HepG2 (cell line): Measurements from ENCODE around the gene LDLRAP1. TPM values are rescaled to one million over a fixed set of nuclear protein-coding genes. Genes with fewer than 3 reads are reported as not detected.

ENCODE experiments used
- ATAC-seq: fragments of 200-7000 bp; cut with Tn5 transposase; 3 replicates; pipeline ENCODE4 v1.9.1; 2020; ENCODE audit warnings: mild to moderate bottlenecking, moderate library complexity
- BruUV-seq: library from RNA; stranded (reverse); fragments of 400-500 nt; replicated peaks from 2 replicates; lab custom pipeline; 2021; lab: Mats Ljungman, UMichigan
- CTCF ChIA-PET: fragments of 300-600 bp; formaldehyde crosslinking; extraction: SDS; loops from one replicate; lab custom pipeline; 2021; ENCODE audit warnings: low total read pairs, inconsistent platforms, low intra/inter-chr PET ratio; lab: Yijun Ruan, JAX
- POLR2A ChIA-PET: fragments of 350-600 bp; sonication (Branson Sonifier 250); formaldehyde crosslinking; loops from one replicate; lab custom pipeline; 2020; ENCODE audit warnings: antibody characterized with exemption, inconsistent platforms; lab: Yijun Ruan, JAX
- DNase-seq: peaks from one replicate; pipeline ENCODE4 v3.0.0-alpha.2; 2015; ENCODE audit warnings: low spot score
- FAIRE-seq: peaks from 3 replicates; lab custom pipeline; 2011; peaks lifted over from hg19 to GRCh38; lab: Jason Lieb, UNC
- H2AFZ ChIP-seq: one replicate; pipeline ENCODE4 v1.6.1; 2011; ENCODE audit warnings: low read length, inconsistent platforms
- H3K27ac ChIP-seq: fragments of 300-600 bp; 3 replicates; pipeline ENCODE4 v1.8.0; 2011; ENCODE audit warnings: mixed run types, mild to moderate bottlenecking, mixed read lengths, low read length, inconsistent platforms; ENCODE audit not compliant: insufficient read depth; ENCODE audit errors: extremely low read length
- H3K27me3 ChIP-seq, 2 experiments: fragments of 200-600 bp in 1 of 2; 2 replicates in 1 of 2; 3 replicates in 1 of 2; pipeline versions ENCODE4 v1.6.0 to v1.8.0; 2011; ENCODE audit warnings: low read length in 2 of 2, mild to moderate bottlenecking in 2 of 2, moderate library complexity in 2 of 2, inconsistent platforms in 1 of 2; ENCODE audit not compliant: insufficient read depth in 2 of 2, control insufficient read depth in 1 of 2
- H3K36me3 ChIP-seq, 2 experiments: fragments of 200-600 bp in 1 of 2; replicated peaks in 1 of 2; 2 replicates in 1 of 2; 3 replicates in 1 of 2; pipeline versions ENCODE4 v1.5.1 to v1.8.0; 2011; ENCODE audit warnings: low read length in 2 of 2, inconsistent platforms in 1 of 2; ENCODE audit not compliant: insufficient read depth in 2 of 2, control insufficient read depth in 1 of 2
- H3K4me1 ChIP-seq: 2 replicates; pipeline ENCODE4 v1.5.1; 2012; ENCODE audit warnings: low read length, inconsistent platforms; ENCODE audit not compliant: insufficient read depth
- H3K4me2 ChIP-seq: 2 replicates; pipeline ENCODE4 v1.6.0; 2011; ENCODE audit warnings: low read depth, low read length, inconsistent platforms
- H3K4me3 ChIP-seq, 3 experiments: fragments of 200-600 bp in 1 of 3; sonication (generic), shearing (Covaris generic) in 1 of 3; replicated peaks in 1 of 3; 2 replicates each; pipeline ENCODE4 v1.5.1; 2011 to 2016; ENCODE audit warnings: low read length in 3 of 3, inconsistent platforms in 2 of 3, low read depth in 2 of 3, mild to moderate bottlenecking in 2 of 3, control low read depth in 1 of 3, mixed read lengths in 1 of 3; ENCODE audit not compliant: insufficient read depth in 1 of 3
- H3K79me2 ChIP-seq: one replicate; pipeline ENCODE4 v1.6.1; 2011; ENCODE audit warnings: low read length, inconsistent platforms; ENCODE audit not compliant: insufficient read depth
- H3K9ac ChIP-seq: 2 replicates; pipeline ENCODE4 v1.6.0; 2011; ENCODE audit warnings: mild to moderate bottlenecking, low read depth, low read length, inconsistent platforms; ENCODE audit not compliant: insufficient read depth
- H3K9me3 ChIP-seq: 2 replicates; pipeline ENCODE4 v1.5.1; 2012; ENCODE audit warnings: mild to moderate bottlenecking, low read length
- H4K20me1 ChIP-seq: 2 replicates; pipeline ENCODE4 v1.6.0; 2011; ENCODE audit warnings: inconsistent platforms, mild to moderate bottlenecking, low read length, moderate library complexity; ENCODE audit not compliant: insufficient read depth
- KMT2A ChIP-seq: sonication (generic); formaldehyde crosslinking; IDR thresholded peaks from 2 replicates; pipeline ENCODE4 v1.4.0; 2020; ENCODE audit warnings: missing genetic modification reagents
- ZBTB33 ChIP-seq: sonication (generic); formaldehyde crosslinking; IDR thresholded peaks from 2 replicates; pipeline ENCODE4 v1.4.0; 2020; ENCODE audit warnings: missing genetic modification reagents
- ZNF510 ChIP-seq: sonication (generic); formaldehyde crosslinking; IDR thresholded peaks from 2 replicates; pipeline ENCODE4 v1.4.0; 2020; ENCODE audit warnings: low read depth, mild to moderate bottlenecking, missing genetic modification reagents
- ZNF629 ChIP-seq: sonication (generic); formaldehyde crosslinking; conservative IDR thresholded peaks from 2 replicates; pipeline ENCODE4 v1.5.0; 2020; ENCODE audit warnings: missing genetic modification reagents
- WGBS: methylation state at CpG from one replicate; pipeline ENCODE4 v1.1.6; 2017; ENCODE audit warnings: low lambda C conversion rate; 5-methylcytosine and 5-hydroxymethylcytosine counted together
- in situ Hi-C: cut with HindIII; loops from 2 replicates; pipeline ENCODE4 v1.10.0; 2017; ENCODE audit warnings: low pct_unique_long_range_greater_than_20kb; ENCODE audit not compliant: extremely low pct_ligation_motif_present
- intact Hi-C: fragments of 100-400 bp; cut with micrococcal nuclease; formaldehyde crosslinking; loops from one replicate; pipeline ENCODE4 v1.10.0; 2022; ENCODE audit not compliant: unreplicated experiment
- polyA plus RNA-seq, 8 experiments: library from polyadenylated mRNA; depleted of rRNA in 3 of 8; stranded (reverse) in 7 of 8; unstranded in 1 of 8; fragments of >200 nt; fragmentation: Illumina TruSeq in 4 of 8; extraction: Trizol in 4 of 8; gene quantifications; 2 replicates each; pipeline versions ENCODE4 v1.2.1 to v1.2.3, GENCODE V29; 2011 to 2016; ENCODE audit warnings: low read depth in 4 of 8, missing spikeins in 1 of 8, mixed read lengths in 1 of 8; ENCODE audit not compliant: insufficient read depth in 1 of 8
- total RNA-seq, 5 experiments: library from RNA; depleted of rRNA; stranded (reverse); fragments of >200 nt; fragmentation: Illumina TruSeq; extraction: Trizol; gene quantifications; 2 replicates each; pipeline ENCODE4 v1.2.3, GENCODE V29; 2016; ENCODE audit warnings: low read depth in 1 of 5

The LDLRAP1 gene
- total and polyA plus RNA-seq, 2 of the 13 experiments (the other 11 are each of a cell fraction or from before 2014, with no cell fraction given): 7.2 to 12.1 TPM

GRCh38 chr1:25570798-25571521, 27.6 kb downstream of the LDLRAP1 start:
- Histone ChIP-seq H3K9me3 (no peaks in the 10 kb centered on the region), H3K27ac (no peak overlapping the region), H3K79me2 (no peaks in the 10 kb centered on the region), H4K20me1 (no peaks in the 10 kb centered on the region), H3K36me3 (no peaks in the 10 kb centered on the region), H3K27me3 (peaks cover 0 to 3% of the 10 kb centered on the region in 2 experiments; a peak in 2 of 5 replicates), H2AFZ (no peak overlapping the region), H3K9ac (no peak overlapping the region), H3K4me1 (peaks cover 35% of the 10 kb centered on the region), H3K4me3 (no peak overlapping the region), H3K4me2 (no peak overlapping the region)
- POLR2A ChIA-PET: no interaction called here
- DNase-seq: no peak
- WGBS: 36% methylated on average over 6 of the region's 12 CpGs
- TF ChIP-seq ZNF629: peak; percentile 70
- TF ChIP-seq ZNF510 (CRISPR knock-in tag): no peak
- no peak for ATAC-seq
- intact Hi-C loops: no loop called here
- CTCF ChIA-PET: no interaction called here
- BruUV-seq: no TSS peak
- in situ Hi-C loops: no loop called here
- FAIRE-seq: no peak

- Histone ChIP-seq H2AFZ (no peak overlapping the region), H3K4me1 (peaks cover 35% of the 10 kb centered on the region), H3K9ac (no peak overlapping the region), H3K4me2 (no peak overlapping the region), H3K9me3 (no peaks in the 10 kb centered on the region), H3K27me3 (peaks cover 0 to 3% of the 10 kb centered on the region in 2 experiments; a peak in 2 of 5 replicates), H3K27ac (no peak overlapping the region), H3K36me3 (no peaks in the 10 kb centered on the region), H3K4me3 (no peak overlapping the region), H4K20me1 (no peaks in the 10 kb centered on the region), H3K79me2 (no peaks in the 10 kb centered on the region)
- in situ Hi-C loops (no loop called here), intact Hi-C loops (no loop called here)
- ChIA-PET CTCF (no interaction called here), POLR2A (no interaction called here)
- no TSS peak for BruUV-seq
- DNase-seq (no peak), FAIRE-seq (no peak), ATAC-seq (0 out of 3 replicates have a peak, but pooled peaks have one; percentile 4)
- WGBS: no CpG with 5 or more reads among the region's 6 CpGs
- TF ChIP-seq ZNF629: peak; percentile 82
- peak; percentile 58; the same call in 1 of the 2 replicates for TF ChIP-seq ZBTB33
- no peak for TF ChIP-seq KMT2A
Observed at GRCh38 chr1:25571522-25571970, 28.1 kb downstream of the LDLRAP1 start.
